Fibroblast of gingiva (primary cell): Measurements from ENCODE around the gene PURA.
A peak's percentile ranks its signal among the peaks of the same experiment; 100 is the strongest.

Source experiments
- DNase-seq: peaks from one replicate; pipeline ENCODE4 v3.0.0-alpha.2; 2011; ENCODE audit warnings: low read depth

The PURA gene

GRCh38 chr5:140109759-140110645 is 3.9 kb upstream of the PURA start:
- DNase-seq: peak; percentile 10

GRCh38 chr5:140110646-140110957 is 3.3 kb upstream of the PURA start:
- no peak for DNase-seq

DNA sequence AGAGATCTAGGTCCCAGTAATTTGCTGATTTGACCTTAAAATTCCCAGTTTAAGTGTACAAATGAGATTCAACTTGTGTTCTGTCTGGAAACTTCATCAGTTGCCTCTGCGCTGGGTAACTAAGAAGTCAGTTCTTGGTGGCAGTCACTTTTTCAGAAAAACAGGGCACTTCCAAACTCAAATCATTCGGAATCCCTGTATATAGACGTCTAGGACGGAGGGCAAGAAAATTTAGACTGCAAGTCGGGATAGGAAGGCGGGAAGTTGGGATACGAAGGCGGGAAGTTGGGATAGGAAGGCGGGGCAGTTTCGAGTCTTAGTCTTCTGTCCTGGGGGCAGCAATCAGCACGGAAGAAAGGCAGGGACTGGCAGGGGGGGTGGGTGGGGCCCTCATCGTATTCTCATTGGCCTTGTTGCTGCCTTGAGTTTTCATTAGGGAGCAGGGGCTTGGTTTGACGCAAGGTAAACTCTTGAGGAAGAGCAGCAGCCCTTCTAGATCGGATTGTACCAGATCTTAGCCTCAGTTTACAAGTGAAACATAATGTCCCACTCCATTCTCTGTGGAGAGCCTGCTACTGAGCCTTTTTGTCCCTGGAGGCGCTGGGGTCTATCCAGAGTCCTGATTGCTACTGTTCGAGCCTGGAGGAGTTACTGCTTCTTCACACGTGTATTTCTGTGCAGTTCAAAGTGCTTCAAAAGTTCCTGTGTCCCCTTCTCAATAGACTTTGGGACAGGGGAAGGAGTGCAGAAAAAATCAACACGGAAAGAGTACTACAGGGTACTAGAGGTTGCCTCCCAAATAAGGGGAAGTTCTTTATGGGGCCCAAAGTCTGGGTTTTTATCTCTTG is 2.7 kb upstream of the PURA start:
- DNase-seq: no peak

GRCh38 chr5:140111859-140112551 is 1.9 kb upstream of the PURA start:
- no peak for DNase-seq

GRCh38 chr5:140112685-140113179 is 1.2 kb upstream of the PURA start:
- no peak for DNase-seq

DNA sequence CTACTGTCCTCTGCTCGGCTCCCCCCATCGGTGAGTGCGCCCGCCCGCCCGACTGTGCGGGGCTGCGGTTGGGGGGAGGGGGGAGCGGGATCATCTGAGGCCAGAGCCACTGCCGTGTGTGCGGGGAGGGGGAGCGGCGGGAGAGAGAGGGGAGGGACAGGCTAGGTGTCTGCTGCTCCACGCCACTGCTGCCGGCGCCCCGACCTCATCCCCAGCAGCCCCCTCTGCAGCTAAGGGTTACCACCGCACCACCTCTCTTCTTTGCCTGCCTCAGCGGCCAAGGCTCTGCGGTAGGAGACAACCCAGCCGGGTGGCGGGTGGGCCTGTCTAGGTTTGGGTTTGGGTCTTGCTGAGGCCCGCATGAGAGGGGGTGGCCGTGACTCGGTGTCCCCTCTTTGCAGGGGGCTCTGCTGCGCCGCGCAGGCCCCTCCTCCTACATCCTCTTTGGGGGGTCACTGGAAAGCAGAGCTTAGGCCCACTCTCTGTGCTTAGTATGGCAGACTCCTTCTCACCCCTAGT is 670 bp upstream of the PURA start:
- DNase-seq: no peak

DNA sequence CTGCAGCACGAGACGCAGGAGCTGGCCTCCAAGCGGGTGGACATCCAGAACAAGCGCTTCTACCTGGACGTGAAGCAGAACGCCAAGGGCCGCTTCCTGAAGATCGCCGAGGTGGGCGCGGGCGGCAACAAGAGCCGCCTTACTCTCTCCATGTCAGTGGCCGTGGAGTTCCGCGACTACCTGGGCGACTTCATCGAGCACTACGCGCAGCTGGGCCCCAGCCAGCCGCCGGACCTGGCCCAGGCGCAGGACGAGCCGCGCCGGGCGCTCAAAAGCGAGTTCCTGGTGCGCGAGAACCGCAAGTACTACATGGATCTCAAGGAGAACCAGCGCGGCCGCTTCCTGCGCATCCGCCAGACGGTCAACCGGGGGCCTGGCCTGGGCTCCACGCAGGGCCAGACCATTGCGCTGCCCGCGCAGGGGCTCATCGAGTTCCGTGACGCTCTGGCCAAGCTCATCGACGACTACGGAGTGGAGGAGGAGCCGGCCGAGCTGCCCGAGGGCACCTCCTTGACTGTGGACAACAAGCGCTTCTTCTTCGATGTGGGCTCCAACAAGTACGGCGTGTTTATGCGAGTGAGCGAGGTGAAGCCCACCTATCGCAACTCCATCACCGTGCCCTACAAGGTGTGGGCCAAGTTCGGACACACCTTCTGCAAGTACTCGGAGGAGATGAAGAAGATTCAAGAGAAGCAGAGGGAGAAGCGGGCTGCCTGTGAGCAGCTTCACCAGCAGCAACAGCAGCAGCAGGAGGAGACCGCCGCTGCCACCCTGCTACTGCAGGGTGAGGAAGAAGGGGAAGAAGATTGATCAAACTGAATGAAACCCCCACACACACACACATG is 654 bp downstream of the PURA start:
- peak; percentile 58 for DNase-seq

GRCh38 chr5:140115186-140115500 is 1.2 kb downstream of the PURA start:
- DNase-seq: no peak

DNA sequence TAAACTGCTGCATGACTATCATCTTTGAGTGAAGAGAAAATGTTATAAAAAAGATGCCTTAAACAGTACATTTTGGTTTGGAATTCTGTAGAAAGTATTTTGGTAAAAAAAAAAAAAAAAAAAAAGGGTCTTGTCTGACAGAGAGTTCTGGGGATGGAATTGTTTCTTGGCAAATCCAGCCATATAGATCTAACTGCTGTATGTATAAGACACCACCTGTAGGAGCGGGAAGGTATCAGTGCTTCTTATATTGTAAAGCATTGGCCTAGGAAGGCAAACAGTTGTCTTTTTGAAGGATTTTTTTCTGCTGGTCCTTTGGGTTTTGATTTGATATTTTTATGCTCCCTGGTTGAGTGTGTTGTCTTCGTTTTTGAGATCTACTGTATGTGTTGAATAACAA is 2.8 kb downstream of the PURA start:
- DNase-seq: no peak

- no peak for DNase-seq
Measured at GRCh38 chr5:140117523-140117922, 3.6 kb downstream of the PURA start.

DNA sequence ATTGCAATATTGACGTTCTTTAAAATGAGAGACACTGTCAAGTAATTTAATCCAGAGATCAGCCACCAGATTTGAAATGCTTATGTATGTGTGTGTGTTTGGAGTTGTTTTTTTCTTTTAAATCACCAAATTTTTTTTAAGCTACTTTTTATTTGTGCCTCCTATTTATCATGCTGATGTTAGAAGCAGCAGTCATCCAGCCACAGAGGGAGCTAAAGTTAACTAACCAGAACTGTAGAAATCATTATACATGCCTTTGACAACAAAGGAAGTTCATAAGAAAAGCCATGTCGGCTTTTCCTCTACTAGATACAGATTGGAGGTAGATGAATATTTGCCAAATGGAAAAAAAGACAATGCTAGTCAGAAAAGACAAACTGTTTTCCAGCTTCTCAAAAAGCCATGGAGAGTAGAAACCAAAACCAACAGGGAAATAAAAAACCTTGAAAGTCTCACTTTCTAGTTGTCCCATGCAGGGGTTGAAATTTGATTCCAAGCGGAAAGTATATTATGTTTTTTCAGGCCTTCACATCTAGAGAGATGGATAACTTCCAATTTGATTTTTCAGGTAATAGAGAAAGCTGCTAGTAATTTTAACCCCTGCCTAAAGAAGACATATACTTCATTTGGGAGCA is 4.5 kb downstream of the PURA start:
- no peak for DNase-seq

GRCh38 chr5:140125637-140126036 is 11.7 kb downstream of the PURA start, which contains the start of gene IGIP:
Gene IGIP (plus strand): TSS chr5:140125937. CDS start chr5:140128477, 2,540 bp downstream.
- DNase-seq: no peak

DNA sequence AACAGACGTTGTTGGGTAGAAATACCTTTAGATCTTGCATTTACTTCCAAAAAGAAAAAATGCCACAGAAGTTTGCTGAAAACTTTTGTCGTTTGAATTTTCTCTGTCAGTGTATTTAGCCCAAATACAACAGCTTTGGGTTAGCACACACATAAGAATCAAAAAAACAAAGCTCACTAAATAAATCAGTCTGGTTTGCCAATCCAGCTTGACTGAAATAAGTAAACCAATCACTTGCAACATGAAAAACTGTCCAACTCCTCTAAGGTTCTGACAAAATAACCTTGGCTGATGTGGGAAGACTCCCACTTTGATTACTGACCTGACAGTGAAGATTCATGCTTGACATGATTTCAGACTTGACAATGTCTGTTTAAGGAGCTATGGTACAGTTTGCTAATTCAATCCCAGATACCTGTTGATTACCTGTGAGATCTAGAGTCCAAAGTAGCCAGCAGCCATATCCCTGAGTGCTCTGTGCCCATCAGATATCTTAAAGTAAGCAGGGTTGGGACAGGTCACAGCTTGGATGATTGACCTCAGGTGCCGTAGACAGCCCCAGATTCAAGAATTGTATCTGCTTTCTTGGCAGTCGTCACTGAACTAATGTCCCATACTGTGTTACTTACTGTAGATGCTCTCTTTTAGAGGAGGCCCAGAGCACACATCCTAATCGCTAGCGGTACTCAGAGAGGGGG is 12.6 kb downstream of the PURA start:
- DNase-seq: no peak

DNA sequence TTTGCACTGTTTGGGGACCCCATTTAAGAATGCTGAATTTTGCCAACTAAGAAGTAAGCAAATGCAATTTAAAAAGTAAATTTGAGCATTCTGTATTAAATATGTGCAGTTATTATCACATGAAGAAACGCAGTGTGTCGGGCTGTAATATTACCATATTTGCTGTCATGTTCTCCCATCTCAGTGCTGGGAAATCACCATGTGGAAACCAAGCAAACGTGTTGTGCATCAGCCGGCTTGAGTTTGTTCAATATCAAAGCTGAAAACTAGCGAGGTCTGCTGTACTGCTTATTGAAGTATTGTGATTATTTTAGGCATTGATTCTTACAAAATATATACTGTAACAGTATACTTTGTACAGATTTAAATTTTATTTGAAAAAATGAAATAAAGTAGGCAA is 14.5 kb downstream of the PURA start:
- no peak for DNase-seq

- DNase-seq: no peak
Measured at GRCh38 chr5:140130949-140131733, 17.2 kb downstream of the PURA start.

DNA sequence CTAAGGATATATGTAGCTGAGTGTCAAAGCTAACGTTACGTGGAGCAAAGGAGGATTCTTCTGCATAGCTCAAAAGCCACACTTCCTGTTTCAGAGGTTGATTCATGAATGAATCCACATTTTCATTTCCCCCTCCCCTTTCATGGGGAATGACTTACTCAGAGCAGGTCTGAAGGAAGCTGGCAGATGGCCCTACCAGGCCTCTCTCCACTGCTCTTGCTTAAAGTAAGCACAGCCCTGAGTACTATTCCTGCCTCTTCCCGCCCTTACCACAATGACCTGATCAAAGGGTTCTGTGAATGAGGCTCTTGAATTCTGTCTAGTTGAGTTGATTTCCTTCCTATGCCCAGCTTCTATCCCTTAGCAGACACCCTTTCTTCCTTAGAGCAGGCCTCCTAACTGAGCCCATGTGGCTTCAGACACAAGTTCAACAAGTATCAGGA is 18.1 kb downstream of the PURA start:
- peak; percentile 73 for DNase-seq

DNA sequence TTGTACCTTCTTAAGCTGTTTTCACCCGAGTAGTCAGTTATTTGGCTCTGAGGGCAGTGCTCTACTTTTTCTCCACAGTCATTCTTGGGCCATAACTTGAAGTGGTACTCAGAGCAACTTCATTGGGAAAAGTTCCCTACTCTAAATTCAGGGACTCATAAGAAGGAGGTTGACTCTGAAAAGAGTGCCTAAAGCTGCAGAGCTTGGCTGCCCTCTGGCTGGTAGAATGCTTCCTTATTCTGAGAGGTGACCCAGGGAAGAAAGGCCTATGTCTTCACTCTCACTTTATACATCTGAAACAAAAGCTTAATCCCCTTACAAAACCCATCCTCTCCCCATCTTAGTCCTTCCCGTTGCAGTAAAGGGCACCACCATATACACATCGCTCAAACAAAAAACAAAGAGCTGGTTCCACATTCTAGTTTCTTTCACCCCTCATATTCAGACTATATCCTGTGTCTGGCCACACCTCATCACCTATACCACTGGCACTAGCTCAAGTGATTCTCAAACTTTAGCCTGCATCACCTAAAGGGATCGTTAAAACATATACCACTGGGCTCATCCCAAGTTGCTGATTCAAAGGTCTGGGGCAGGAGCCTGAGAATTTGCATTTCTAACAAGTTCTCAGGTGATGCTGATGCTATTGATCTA is 19.7 kb downstream of the PURA start:
- DNase-seq: no peak

DNA sequence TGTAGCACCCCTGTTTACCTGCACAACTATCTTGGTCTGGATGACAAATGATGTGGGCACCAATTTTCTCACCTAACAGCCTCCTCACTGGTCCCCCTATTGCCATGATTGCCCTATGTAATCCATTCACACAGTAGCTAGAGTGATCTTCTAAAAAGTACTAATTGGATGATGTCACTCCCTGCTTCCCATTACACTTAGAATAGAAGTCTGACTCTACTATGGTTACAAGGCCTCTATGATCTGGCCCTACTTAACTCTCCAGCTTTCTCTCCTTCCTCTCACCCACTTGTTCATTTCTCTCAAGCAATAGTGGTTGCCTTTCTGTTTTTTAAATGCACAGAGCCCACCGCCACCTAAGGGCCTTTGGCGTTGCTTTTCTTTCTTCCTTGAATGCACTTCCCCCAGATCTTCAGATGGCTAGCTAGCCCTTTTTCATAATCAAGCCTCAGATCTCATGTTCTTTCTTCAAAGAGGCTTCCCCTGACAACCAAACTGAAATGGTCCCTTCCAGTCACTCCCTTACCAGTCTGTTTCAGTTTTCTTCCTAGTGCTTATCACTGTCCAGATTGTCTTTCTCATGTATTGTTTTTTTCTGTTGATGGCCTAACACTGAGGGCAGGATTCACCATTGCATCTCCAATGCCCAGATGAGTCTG is 20.5 kb downstream of the PURA start:
- no peak for DNase-seq
